Activated T-cell treated with anti-CD3 and anti-CD28 coated beads, Interleukin-2, amount 50 U/mL, for 48 hours (primary cell): Measurements from ENCODE around the gene SRGAP1.
"Not testable (repeated sequence)": the region's sequence is repeated elsewhere in the genome, so short reads cannot be mapped to it uniquely, and the experiment has no call there.

Experiments used
- DNase-seq, 2 experiments: peaks; one replicate each; pipeline ENCODE4 v3.0.0-alpha.2; 2020

The SRGAP1 gene

GRCh38 chr12:64018524-64018923, 174.0 kb downstream of the SRGAP1 start:
- no peak for DNase-seq

GRCh38 chr12:64019101-64019500, 174.6 kb downstream of the SRGAP1 start:
- DNase-seq: no peak

GRCh38 chr12:64019654-64020053, 175.2 kb downstream of the SRGAP1 start:
- DNase-seq: no peak

- DNase-seq: no peak
These were observed 180.9 kb downstream of the SRGAP1 start for GRCh38 chr12:64025174-64025958.

GRCh38 chr12:64027311-64027710, 182.8 kb downstream of the SRGAP1 start:
- no peak for DNase-seq

DNA sequence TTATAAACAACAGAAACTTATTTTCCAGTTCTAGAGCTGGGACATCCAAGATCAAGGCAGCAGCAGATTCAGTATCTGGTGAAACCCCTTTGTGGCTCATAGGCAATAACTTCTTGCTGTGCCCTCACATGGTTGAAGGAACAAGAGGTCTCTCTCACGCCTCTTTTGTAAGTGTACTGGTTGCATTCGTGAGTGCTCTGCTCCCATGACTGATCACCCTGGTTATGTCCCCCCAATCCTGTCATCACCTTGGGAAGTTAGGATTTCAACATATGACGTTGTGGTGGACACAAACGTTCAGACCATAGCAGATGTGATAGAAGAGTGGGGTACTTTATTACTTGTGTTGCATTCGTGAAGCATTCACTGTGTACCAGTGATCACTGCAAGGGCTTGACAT, 184.0 kb downstream of the SRGAP1 start:
- DNase-seq: no peak

GRCh38 chr12:64029013-64029857, 184.7 kb downstream of the SRGAP1 start:
- DNase-seq: no peak

DNA sequence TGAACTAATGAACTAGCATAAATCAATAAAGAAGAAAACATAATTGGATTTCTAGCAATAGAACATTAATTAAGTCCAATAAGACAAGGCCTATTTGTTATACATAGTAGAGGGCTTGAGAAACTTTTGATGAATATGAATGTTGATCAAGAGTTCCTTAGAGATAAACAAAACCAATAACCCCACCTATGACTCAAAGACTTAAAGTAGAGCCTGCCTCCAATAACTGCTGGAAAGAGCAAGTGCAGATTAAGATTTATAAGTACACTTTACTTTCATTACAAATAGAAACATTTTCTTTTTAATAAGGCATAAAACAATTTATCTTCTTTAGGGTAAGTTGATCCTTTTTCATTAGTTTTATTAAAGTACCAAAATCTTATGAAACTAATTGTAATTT, 185.7 kb downstream of the SRGAP1 start:
- no peak for DNase-seq

- not testable (repeated sequence) for DNase-seq
These were observed 189.6 kb downstream of the SRGAP1 start for GRCh38 chr12:64034056-64034455.

DNA sequence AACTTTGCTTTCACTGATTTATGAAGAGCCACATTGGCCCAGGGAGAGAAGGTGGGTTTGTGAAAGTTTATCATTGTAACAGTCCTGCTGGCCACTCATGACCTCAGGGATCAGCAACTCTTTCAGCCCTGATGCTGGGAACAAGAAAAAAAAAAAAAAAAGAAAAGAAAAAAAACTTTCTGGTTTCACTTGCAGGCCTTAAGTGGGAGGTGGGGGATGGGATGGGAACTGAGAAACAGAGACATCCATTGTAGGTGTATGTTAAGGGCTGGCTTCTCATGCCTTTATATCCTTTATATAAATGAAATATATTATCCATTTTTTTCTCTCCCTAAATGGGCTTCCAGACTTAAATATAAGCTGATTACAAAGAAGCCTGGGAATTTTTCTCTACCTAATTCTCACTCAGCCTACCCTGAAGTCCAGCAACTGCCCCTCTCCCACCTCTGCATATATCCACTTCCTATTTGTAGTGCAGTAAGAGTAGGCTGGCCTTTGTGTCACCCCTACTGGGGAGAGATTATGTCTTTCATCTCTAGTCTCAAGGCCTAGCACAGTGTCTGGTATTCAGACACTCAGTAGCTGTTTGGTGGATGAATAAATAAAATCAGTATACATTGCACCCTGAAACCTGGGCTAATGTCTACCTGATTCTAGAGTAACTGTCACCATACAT, 190.5 kb downstream of the SRGAP1 start:
- no peak for DNase-seq

GRCh38 chr12:64036414-64036813, 191.9 kb downstream of the SRGAP1 start:
- no peak for DNase-seq

DNA sequence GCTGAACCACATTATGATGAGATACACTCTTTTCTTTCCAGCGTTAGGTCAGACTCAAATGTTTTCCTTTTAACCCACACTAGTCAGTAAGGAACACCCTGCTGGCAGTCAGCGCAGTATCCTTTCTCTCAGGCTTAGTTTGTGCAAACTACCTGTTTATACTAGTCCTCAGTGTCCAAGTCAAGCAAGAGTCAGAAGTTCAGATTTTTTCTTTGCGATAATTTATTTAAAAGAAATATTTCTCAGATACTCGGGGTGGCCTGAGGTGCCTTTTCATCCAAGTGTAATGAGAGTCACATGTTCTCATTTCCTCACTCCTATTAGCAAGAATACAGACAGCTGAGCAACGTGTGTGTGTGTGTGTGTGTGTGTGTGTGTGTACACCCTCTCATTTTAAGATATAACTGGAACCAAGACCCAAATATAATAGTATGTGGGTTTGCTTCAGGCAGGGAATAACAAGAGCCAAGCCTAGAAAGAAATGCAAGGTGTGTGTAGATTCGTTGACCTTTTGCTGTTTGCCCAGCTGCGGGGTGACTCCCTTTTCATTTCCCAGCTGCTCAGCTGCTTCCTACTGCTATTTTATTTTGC, 194.9 kb downstream of the SRGAP1 start:
- DNase-seq: no peak

DNA sequence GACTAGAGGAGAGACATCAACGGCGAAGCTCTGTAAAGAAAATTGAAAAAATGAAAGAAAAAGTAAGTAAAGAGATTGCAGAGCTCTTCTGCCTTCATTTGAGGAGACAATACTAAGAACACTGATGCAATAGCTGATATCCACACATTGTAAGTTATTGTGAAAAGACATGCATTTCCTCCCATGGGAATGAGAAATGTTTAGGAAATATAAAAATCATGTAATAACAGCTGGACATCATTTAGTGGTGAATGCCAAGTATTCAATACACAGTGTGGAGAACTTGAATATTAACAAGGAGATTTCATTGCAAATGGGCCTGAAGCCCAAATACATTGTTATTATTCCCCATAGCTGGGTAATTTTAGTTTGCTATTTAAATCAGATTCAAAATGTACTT, 198.4 kb downstream of the SRGAP1 start:
- no peak for DNase-seq

GRCh38 chr12:64044191-64044590, 199.7 kb downstream of the SRGAP1 start:
- DNase-seq: no peak

DNA sequence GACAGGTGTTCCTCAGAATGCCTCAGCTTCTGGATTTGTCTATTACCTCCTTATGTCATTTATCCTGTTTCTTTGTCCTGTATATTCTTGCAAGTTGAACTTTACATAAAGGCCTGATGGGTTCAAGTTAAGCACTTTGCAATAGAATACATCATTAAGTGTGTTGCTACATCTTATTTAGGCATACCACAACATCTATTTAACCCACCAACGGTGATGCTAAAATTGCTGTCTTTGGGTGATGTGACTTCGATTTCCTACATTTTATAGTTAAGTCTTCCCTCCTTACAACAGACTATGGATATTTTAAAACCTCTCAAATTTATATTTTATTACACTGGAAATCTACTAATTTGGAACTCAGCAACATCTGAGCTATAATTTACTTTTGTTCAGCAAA, 206.6 kb downstream of the SRGAP1 start:
- no peak for DNase-seq

GRCh38 chr12:64053117-64053516, 208.6 kb downstream of the SRGAP1 start:
- no peak for DNase-seq

DNA sequence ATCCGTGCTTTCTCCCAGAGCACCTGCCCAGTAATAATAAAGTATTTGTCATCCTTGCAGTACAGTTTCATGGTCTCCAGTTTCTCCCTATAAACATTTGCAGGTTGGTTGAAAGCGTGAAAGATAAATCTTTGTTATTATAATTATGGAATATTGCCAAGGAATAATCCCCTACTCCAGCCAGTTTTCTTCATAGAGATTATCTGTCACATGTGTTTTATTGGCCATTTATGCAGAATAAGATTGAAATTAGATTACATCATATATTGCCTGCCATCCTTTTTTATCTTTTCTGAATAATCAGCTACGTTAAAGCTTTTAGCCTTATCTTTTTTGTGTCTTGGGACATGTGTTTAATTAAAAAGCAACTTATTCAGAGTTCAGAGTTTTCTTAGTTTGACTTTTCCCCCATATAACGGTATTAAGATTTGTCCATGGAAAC, 209.6 kb downstream of the SRGAP1 start:
- DNase-seq: no peak

DNA sequence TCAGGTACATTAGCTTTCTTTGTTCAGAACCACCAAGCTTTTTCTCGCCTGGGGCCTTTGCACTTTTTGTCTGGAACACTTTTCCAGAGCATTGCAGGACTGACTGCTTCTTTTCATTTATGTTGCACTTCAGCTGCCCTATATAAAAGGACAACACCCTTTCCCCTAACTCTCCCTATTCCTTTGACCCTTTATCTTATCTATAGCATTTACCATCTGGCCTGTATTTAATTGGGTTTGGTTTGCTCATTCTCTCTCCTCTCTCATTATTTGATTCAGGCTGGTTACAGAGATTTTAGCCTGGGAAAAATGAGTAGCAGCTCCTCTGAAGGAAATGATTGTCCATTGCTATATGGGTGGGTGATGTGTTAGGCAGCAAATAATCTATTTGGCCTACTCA, 212.2 kb downstream of the SRGAP1 start:
- DNase-seq: no peak

- no peak for DNase-seq
These were observed 213.2 kb downstream of the SRGAP1 start for GRCh38 chr12:64057706-64058105.

DNA sequence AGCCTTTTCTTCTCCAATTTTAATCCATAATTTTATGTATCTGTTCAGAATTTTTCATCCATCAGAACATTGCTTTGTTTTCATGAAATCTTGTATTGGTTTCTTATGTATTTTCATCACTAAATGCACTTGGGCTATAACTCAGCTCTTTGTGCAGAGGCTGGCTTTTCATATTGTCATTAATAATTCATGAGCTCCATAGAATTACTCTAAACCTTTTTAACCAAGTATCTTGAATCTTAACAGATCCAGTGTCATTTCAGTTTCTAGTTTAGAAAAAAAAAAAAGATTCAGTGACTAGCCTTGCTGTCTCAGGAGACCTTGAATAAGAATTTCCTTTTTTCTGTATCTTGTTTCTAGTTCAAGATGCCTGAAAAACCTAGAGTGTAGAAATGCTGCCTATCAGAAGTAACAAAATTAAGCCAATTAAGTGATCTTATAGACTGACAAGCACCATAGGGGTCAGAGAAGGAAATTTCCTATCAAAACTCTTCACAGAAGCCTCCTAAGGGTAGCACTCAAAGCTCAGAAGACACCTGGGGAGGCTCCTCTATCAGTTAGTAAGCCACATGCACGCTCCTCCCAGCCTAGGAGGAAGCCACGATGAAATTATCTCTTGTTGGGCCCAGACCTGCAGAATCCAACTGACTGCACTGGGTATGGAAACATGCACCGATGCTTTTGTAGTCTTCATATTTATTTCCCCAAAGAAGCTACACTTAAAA, 214.2 kb downstream of the SRGAP1 start:
- no peak for DNase-seq

DNA sequence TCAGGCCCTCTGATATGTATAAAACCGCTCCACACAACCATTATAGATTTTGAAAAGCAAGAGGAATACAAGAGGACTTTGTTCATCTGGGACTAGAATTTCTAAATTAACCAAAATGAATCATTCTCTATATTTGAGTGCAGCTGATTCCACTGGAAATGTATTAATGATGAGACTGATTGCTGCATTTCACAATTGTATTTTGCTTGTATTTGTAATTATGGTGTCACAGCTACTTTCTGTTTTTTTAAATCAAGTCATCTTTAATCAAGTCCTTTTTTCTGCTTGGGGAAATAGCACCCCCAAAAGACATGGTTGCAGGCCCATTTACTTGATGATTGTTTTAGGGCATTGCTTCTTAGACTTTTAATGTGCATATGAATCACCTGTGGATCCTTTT, 215.2 kb downstream of the SRGAP1 start:
- no peak for DNase-seq

DNA sequence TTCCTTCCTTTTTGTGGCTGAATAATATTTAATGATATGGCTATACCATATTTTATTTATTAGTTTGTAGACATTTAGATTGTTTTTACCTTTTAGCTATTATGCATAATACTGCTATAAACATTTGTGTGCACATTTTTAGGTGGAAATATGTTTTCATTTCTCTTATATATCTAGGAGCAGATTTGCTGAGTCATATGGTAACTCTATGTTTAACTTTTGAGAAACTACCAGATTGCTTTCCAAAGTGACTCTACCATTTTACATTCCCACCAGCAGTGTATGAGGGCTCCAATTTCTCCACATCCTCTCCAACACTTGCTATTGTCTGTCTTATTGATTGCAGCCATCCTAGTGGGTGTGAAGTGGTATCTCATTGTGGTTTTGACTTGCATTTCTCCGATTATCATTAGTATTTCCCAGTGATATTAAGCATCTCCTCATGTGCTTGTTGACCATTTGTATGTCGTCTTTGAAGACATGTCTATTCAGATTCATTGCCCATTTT, 217.4 kb downstream of the SRGAP1 start:
- no peak for DNase-seq
